ENCODE data around the gene MIPEP.
"Not testable (repeated sequence)": the region's sequence is repeated elsewhere in the genome, so short reads cannot be mapped to it uniquely, and the experiment has no call there.

Gene MIPEP

DNA sequence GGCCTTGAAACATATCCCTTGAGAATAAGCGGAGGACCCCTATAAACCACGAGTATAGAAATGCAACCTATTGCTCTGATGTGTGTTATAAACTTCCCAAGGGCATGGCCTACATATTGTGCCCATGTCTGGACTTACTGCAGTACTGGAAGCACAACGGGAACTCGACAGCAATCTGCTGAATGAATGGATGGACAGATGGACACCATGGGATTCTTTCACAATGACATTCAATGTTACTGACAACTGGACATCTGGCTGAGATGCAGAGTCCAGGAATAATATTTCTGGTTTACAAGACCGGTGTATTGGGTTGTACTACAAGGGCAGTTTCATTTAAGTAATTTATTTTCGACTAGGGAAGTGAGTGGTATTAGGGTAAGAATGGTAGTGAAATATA, 123.7 kb downstream of the MIPEP start:
- H3K9me3 ChIP-seq (ENCODE audit: control extremely low read depth in 1 of 5, control insufficient read depth in 4 of 5, insufficient read depth in 2 of 5, low read depth in 1 of 5, low read length in 4 of 5): no peaks in the 10 kb centered on the region
- ChIA-PET POLR2A (interaction anchor here (0.6 kb wide), 1 partner anchor 19 kb away, joined by 5 read pairs; no protein-coding TSS in a partner anchor), CTCF (no interaction called here)
- no peaks in the 10 kb centered on the region for H3K4me1 ChIP-seq (ENCODE audit: control extremely low read depth in 1 of 4, control insufficient read depth in 4 of 4, insufficient read depth in 4 of 4, low read length in 3 of 4)
- no peaks in the 10 kb centered on the region for H3K27me3 ChIP-seq (replicated peaks in 2 of 5; ENCODE audit: control insufficient read depth in 4 of 5, insufficient read depth in 5 of 5, low read length in 4 of 5)
- no peaks in the 10 kb centered on the region for H3K36me3 ChIP-seq (ENCODE audit: control insufficient read depth in 4 of 4, insufficient read depth in 4 of 4, low read length in 3 of 4)
- H3K4me3 ChIP-seq (ENCODE audit: control insufficient read depth in 1 of 7, extremely low read depth in 1 of 7, insufficient read depth in 4 of 7, low read depth in 2 of 7, low read length in 6 of 7): no peak overlapping the region
- H3K27ac ChIP-seq (ENCODE audit: insufficient read depth in 1 of 2, low read depth in 1 of 2, low read length in 2 of 2, poor library complexity in 1 of 2, severe bottlenecking in 2 of 2): no peak overlapping the region
- WGBS (ENCODE audit: insufficient coverage): 100% methylated on average over 4 of the region's 6 CpGs
- no peak for DNase-seq

GRCh38 chr13:23763318-23763717, 125.9 kb downstream of the MIPEP start:
- Histone ChIP-seq H3K4me3 (ENCODE audit: control insufficient read depth in 1 of 7, extremely low read depth in 1 of 7, insufficient read depth in 4 of 7, low read depth in 2 of 7, low read length in 6 of 7) (no peak overlapping the region), H3K27ac (ENCODE audit: insufficient read depth in 1 of 2, low read depth in 1 of 2, low read length in 2 of 2, poor library complexity in 1 of 2, severe bottlenecking in 2 of 2) (no peak overlapping the region), H3K9me3 (ENCODE audit: control extremely low read depth in 1 of 5, control insufficient read depth in 4 of 5, insufficient read depth in 2 of 5, low read depth in 1 of 5, low read length in 4 of 5) (no peaks in the 10 kb centered on the region), H3K36me3 (ENCODE audit: control insufficient read depth in 4 of 4, insufficient read depth in 4 of 4, low read length in 3 of 4) (peaks cover 0 to 2% (median 0%) of the 10 kb centered on the region in 4 experiments), H3K27me3 (replicated peaks in 2 of 5; ENCODE audit: control insufficient read depth in 4 of 5, insufficient read depth in 5 of 5, low read length in 4 of 5) (no peaks in the 10 kb centered on the region), H3K4me1 (ENCODE audit: control extremely low read depth in 1 of 4, control insufficient read depth in 4 of 4, insufficient read depth in 4 of 4, low read length in 3 of 4) (no peaks in the 10 kb centered on the region)
- POLR2A ChIA-PET: no interaction called here
- CTCF ChIA-PET: no interaction called here
- DNase-seq: no peak
- WGBS (ENCODE audit: insufficient coverage): 97% methylated on average over 3 of the region's 3 CpGs

DNA sequence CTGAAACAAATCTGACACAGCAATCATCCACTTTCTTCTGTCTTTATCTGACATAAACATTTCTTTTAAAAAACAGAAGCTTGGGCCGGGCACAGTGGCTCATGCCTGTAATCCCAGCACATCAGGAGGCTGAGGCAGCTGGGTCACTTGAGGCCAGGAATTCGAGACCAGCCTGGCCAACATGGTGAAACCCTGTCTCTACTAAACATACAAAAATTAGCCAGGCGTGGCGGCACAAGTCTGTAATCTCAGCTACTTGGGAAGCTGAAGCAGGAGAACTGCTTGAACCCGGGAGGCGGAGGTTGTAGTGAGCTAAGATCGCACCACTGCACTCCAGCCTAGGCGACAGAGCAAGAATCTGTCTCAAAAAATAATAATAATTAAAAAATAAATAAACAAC, 127.4 kb downstream of the MIPEP start:
- DNase-seq; H3K36me3 ChIP-seq (ENCODE audit: control insufficient read depth in 4 of 4, insufficient read depth in 4 of 4, low read length in 3 of 4); H3K9me3 ChIP-seq (ENCODE audit: control extremely low read depth in 1 of 5, control insufficient read depth in 4 of 5, insufficient read depth in 2 of 5, low read depth in 1 of 5, low read length in 4 of 5); H3K27ac ChIP-seq (ENCODE audit: insufficient read depth in 1 of 2, low read depth in 1 of 2, low read length in 2 of 2, poor library complexity in 1 of 2, severe bottlenecking in 2 of 2); H3K27me3 ChIP-seq (replicated peaks in 2 of 5; ENCODE audit: control insufficient read depth in 4 of 5, insufficient read depth in 5 of 5, low read length in 4 of 5); CTCF ChIA-PET; H3K4me3 ChIP-seq (ENCODE audit: control insufficient read depth in 1 of 7, extremely low read depth in 1 of 7, insufficient read depth in 4 of 7, low read depth in 2 of 7, low read length in 6 of 7); H3K4me1 ChIP-seq (ENCODE audit: control extremely low read depth in 1 of 4, control insufficient read depth in 4 of 4, insufficient read depth in 4 of 4, low read length in 3 of 4): not testable (repeated sequence)
- POLR2A ChIA-PET: interaction anchor here (0.7 kb wide), 1 partner anchor 10 kb away, joined by 3 read pairs; no protein-coding TSS in a partner anchor
- WGBS (ENCODE audit: insufficient coverage): 96% methylated on average over 7 of the region's 8 CpGs

DNA sequence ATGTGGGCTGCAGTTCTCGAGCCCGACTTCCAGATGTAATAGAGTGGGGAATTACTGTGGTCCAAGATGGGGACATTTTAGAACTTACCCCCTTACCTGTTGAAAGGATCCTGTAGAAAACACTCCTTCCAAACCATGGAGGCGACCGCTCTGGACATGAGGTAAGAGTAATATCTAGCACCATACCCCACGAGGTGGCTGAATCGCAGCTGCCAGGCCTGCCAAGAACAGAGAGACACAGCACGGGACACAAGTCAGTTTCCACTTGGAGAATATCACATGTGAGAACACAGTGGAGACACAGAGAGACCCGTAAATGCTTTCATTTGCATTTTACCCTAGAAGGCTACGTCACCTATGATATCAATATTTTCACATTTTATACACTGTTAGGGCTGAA, 129.2 kb downstream of the MIPEP start:
- no peaks in the 10 kb centered on the region for H3K27me3 ChIP-seq (replicated peaks in 2 of 5; ENCODE audit: control insufficient read depth in 4 of 5, insufficient read depth in 5 of 5, low read length in 4 of 5)
- POLR2A ChIA-PET: no interaction called here
- no peaks in the 10 kb centered on the region for H3K4me1 ChIP-seq (ENCODE audit: control extremely low read depth in 1 of 4, control insufficient read depth in 4 of 4, insufficient read depth in 4 of 4, low read length in 3 of 4)
- no peaks in the 10 kb centered on the region for H3K9me3 ChIP-seq (ENCODE audit: control extremely low read depth in 1 of 5, control insufficient read depth in 4 of 5, insufficient read depth in 2 of 5, low read depth in 1 of 5, low read length in 4 of 5)
- WGBS (ENCODE audit: insufficient coverage): 100% methylated on average over 8 of the region's 9 CpGs
- DNase-seq: no peak
- CTCF ChIA-PET: no interaction called here
- H3K27ac ChIP-seq (ENCODE audit: insufficient read depth in 1 of 2, low read depth in 1 of 2, low read length in 2 of 2, poor library complexity in 1 of 2, severe bottlenecking in 2 of 2): no peak overlapping the region
- H3K36me3 ChIP-seq (ENCODE audit: control insufficient read depth in 4 of 4, insufficient read depth in 4 of 4, low read length in 3 of 4): peaks cover 0 to 2% (median 0%) of the 10 kb centered on the region in 4 experiments
- H3K4me3 ChIP-seq (ENCODE audit: control insufficient read depth in 1 of 7, extremely low read depth in 1 of 7, insufficient read depth in 4 of 7, low read depth in 2 of 7, low read length in 6 of 7): no peak overlapping the region

DNA sequence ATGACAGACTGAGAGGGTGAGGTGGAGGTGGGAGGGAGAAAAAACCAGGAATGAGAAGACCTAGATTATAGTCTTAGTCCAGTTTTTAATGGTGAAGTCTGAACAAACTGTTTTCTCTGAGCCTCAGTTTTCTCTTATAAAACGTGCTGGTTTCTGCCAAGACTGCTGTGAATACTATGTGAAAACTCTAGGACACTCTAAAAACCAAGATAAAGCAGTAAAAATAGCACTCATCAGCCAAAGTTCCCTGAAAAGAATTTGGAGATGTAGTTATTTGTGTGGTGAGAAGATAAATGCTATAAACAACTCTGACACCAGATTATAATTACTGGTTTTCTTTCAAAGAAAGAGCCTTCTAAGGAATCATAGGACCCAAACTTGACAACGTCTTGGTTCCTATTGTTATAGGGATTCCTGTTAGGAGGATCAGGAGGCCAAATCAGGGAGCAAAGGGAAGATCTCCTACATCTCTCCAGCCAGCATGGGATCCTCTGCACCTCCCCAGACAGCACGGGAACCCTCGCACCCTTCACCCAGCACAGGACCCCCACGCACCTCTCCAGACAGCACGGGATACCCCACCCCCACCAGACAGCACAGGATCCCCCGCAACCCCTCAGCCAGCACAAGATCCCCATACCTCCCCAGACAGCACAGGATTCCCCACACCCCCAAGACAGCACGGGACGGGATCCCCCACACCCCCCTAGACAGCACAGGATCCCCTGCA, 130.2 kb downstream of the MIPEP start:
- 90% methylated on average over 2 of the region's 9 CpGs for WGBS (ENCODE audit: insufficient coverage)
- Histone ChIP-seq H3K27me3 (replicated peaks in 2 of 5; ENCODE audit: control insufficient read depth in 4 of 5, insufficient read depth in 5 of 5, low read length in 4 of 5) (no peaks in the 10 kb centered on the region), H3K27ac (ENCODE audit: insufficient read depth in 1 of 2, low read depth in 1 of 2, low read length in 2 of 2, poor library complexity in 1 of 2, severe bottlenecking in 2 of 2) (no peak overlapping the region), H3K4me3 (ENCODE audit: control insufficient read depth in 1 of 7, extremely low read depth in 1 of 7, insufficient read depth in 4 of 7, low read depth in 2 of 7, low read length in 6 of 7) (no peak overlapping the region), H3K36me3 (ENCODE audit: control insufficient read depth in 4 of 4, insufficient read depth in 4 of 4, low read length in 3 of 4) (peaks cover 0 to 2% (median 0%) of the 10 kb centered on the region in 4 experiments), H3K9me3 (ENCODE audit: control extremely low read depth in 1 of 5, control insufficient read depth in 4 of 5, insufficient read depth in 2 of 5, low read depth in 1 of 5, low read length in 4 of 5) (no peaks in the 10 kb centered on the region), H3K4me1 (ENCODE audit: control extremely low read depth in 1 of 4, control insufficient read depth in 4 of 4, insufficient read depth in 4 of 4, low read length in 3 of 4) (no peaks in the 10 kb centered on the region)
- POLR2A ChIA-PET: no interaction called here
- CTCF ChIA-PET: no interaction called here
- no peak for DNase-seq

DNA sequence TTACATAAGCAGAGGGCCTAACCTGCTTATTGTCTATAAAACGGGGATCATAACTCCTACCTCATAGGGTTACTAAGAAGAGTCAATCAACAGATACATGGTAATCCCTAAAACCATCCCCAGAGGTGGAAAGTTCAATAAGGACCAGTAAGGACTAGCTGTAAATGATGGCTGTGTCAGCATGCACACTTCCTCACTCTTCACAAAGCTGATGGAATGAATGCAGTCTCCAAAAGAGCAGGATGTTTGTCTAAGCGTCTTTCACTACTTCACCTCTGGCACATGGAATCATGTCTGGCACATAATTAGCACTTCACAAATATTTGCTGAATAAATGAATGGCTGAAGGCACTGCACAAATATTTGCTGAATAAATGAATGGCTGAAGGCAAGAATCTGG, 134.2 kb downstream of the MIPEP start:
- ChIA-PET CTCF (no interaction called here), POLR2A (no interaction called here)
- Histone ChIP-seq H3K4me3 (ENCODE audit: control insufficient read depth in 1 of 7, extremely low read depth in 1 of 7, insufficient read depth in 4 of 7, low read depth in 2 of 7, low read length in 6 of 7) (no peak overlapping the region), H3K36me3 (ENCODE audit: control insufficient read depth in 4 of 4, insufficient read depth in 4 of 4, low read length in 3 of 4) (peaks cover 0 to 3% (median 0%) of the 10 kb centered on the region in 4 experiments), H3K9me3 (ENCODE audit: control extremely low read depth in 1 of 5, control insufficient read depth in 4 of 5, insufficient read depth in 2 of 5, low read depth in 1 of 5, low read length in 4 of 5) (no peaks in the 10 kb centered on the region), H3K27me3 (replicated peaks in 2 of 5; ENCODE audit: control insufficient read depth in 4 of 5, insufficient read depth in 5 of 5, low read length in 4 of 5) (no peaks in the 10 kb centered on the region), H3K4me1 (ENCODE audit: control extremely low read depth in 1 of 4, control insufficient read depth in 4 of 4, insufficient read depth in 4 of 4, low read length in 3 of 4) (no peaks in the 10 kb centered on the region), H3K27ac (ENCODE audit: insufficient read depth in 1 of 2, low read depth in 1 of 2, low read length in 2 of 2, poor library complexity in 1 of 2, severe bottlenecking in 2 of 2) (no peak overlapping the region)
- WGBS (ENCODE audit: insufficient coverage): no CpG with 5 or more reads among the region's 2 CpGs
- DNase-seq: no peak

GRCh38 chr13:23754506-23754905, 134.7 kb downstream of the MIPEP start:
- H3K4me1 ChIP-seq (ENCODE audit: control extremely low read depth in 1 of 4, control insufficient read depth in 4 of 4, insufficient read depth in 4 of 4, low read length in 3 of 4): no peaks in the 10 kb centered on the region
- no peaks in the 10 kb centered on the region for H3K27me3 ChIP-seq (replicated peaks in 2 of 5; ENCODE audit: control insufficient read depth in 4 of 5, insufficient read depth in 5 of 5, low read length in 4 of 5)
- CTCF ChIA-PET: no interaction called here
- no peak for DNase-seq
- no CpG with 5 or more reads among the region's 6 CpGs for WGBS (ENCODE audit: insufficient coverage)
- H3K27ac ChIP-seq (ENCODE audit: insufficient read depth in 1 of 2, low read depth in 1 of 2, low read length in 2 of 2, poor library complexity in 1 of 2, severe bottlenecking in 2 of 2): no peak overlapping the region
- POLR2A ChIA-PET: no interaction called here
- no peaks in the 10 kb centered on the region for H3K9me3 ChIP-seq (ENCODE audit: control extremely low read depth in 1 of 5, control insufficient read depth in 4 of 5, insufficient read depth in 2 of 5, low read depth in 1 of 5, low read length in 4 of 5)
- no peak overlapping the region for H3K4me3 ChIP-seq (ENCODE audit: control insufficient read depth in 1 of 7, extremely low read depth in 1 of 7, insufficient read depth in 4 of 7, low read depth in 2 of 7, low read length in 6 of 7)
- H3K36me3 ChIP-seq (ENCODE audit: control insufficient read depth in 4 of 4, insufficient read depth in 4 of 4, low read length in 3 of 4): peaks cover 0 to 3% (median 0%) of the 10 kb centered on the region in 4 experiments
